H1 (cell line): ENCODE data around the gene CAPZB. TPM values are rescaled to one million over a fixed set of nuclear protein-coding genes. Genes with fewer than 3 reads are reported as not detected.
"Not testable (repeated sequence)": the region's sequence is repeated elsewhere in the genome, so short reads cannot be mapped to it uniquely, and the experiment has no call there.

Experiments
- CTCF ChIA-PET: fragments of 300-600 bp; sonication (Branson Sonifier 250); formaldehyde crosslinking; loops from one replicate; lab custom pipeline; 2021; ENCODE audit not compliant: partially characterized antibody; lab: Charles Lee
- POLR2A ChIA-PET: fragments of 300-600 bp; sonication (Branson Sonifier 250); formaldehyde crosslinking; loops from one replicate; lab custom pipeline; 2021; ENCODE audit warnings: inconsistent platforms; ENCODE audit not compliant: partially characterized antibody; lab: Charles Lee
- DNase-seq, 2 experiments: peaks; one replicate each; pipeline versions ENCODE4 v3.0.0 to v3.0.0-alpha.2; 2010 to 2022; ENCODE audit warnings: low spot score in 2 of 2, low read depth in 1 of 2, mixed read lengths in 1 of 2
- FAIRE-seq: peaks from 2 replicates; lab custom pipeline; 2011; peaks lifted over from hg19 to GRCh38; lab: Jason Lieb, UNC
- H2AFZ ChIP-seq: 2 replicates; pipeline ENCODE4 v1.8.1; 2012; ENCODE audit warnings: low read length, inconsistent platforms
- H2AK5ac ChIP-seq: 2 replicates; pipeline ENCODE4 v1.6.1; 2013; ENCODE audit warnings: low read depth, low read length
- H2BK120ac ChIP-seq: replicated peaks from 2 replicates; pipeline ENCODE3; 2013; ENCODE audit warnings: low read depth, low read length, inconsistent platforms
- H2BK12ac ChIP-seq: 2 replicates; pipeline ENCODE4 v1.6.1; 2013; ENCODE audit warnings: low read depth, low read length
- H2BK15ac ChIP-seq: 2 replicates; pipeline ENCODE4 v1.6.1; 2013; ENCODE audit warnings: low read length
- H2BK20ac ChIP-seq: 2 replicates; pipeline ENCODE4 v1.6.1; 2013; ENCODE audit warnings: low read length
- H2BK5ac ChIP-seq: 2 replicates; pipeline ENCODE4 v1.6.1; 2013; ENCODE audit warnings: low read depth, low read length
- H3K14ac ChIP-seq: 2 replicates; pipeline ENCODE4 v1.6.1; 2013; ENCODE audit warnings: inconsistent platforms; ENCODE audit not compliant: insufficient read length
- H3K18ac ChIP-seq: 2 replicates; pipeline ENCODE4 v1.6.1; 2013; ENCODE audit warnings: low read length; ENCODE audit errors: extremely low read depth
- H3K23ac ChIP-seq: 2 replicates; pipeline ENCODE4 v1.6.1; 2013; ENCODE audit warnings: inconsistent platforms; ENCODE audit not compliant: insufficient read length
- H3K23me2 ChIP-seq: 2 replicates; pipeline ENCODE4 v1.6.1; 2013; ENCODE audit warnings: low read depth, low read length
- H3K27ac ChIP-seq: 2 replicates; pipeline ENCODE4 v1.6.1; 2011; ENCODE audit warnings: low read depth, low read length, inconsistent platforms
- H3K27me3 ChIP-seq, 4 experiments: replicated peaks in 1 of 4; 1 replicate in 1 of 4; 2 replicates in 3 of 4; pipeline versions ENCODE4 v1.6.1 to v1.8.1; 2011 to 2013; ENCODE audit warnings: low read length in 3 of 4, mild to moderate bottlenecking in 3 of 4, inconsistent platforms in 2 of 4, mixed read lengths in 2 of 4, moderate library complexity in 1 of 4; ENCODE audit not compliant: control insufficient read depth in 3 of 4, insufficient read depth in 3 of 4; ENCODE audit errors: extremely low read depth in 1 of 4
- H3K36me3 ChIP-seq, 4 experiments: 2 replicates each; pipeline versions ENCODE4 v1.6.1 to v1.8.1; 2011 to 2013; ENCODE audit warnings: mild to moderate bottlenecking in 4 of 4, low read length in 3 of 4, moderate library complexity in 2 of 4, control low read depth in 1 of 4, inconsistent platforms in 1 of 4; ENCODE audit not compliant: insufficient read depth in 4 of 4, control insufficient read depth in 2 of 4
- H3K4ac ChIP-seq: replicated peaks from 2 replicates; pipeline ENCODE3; 2013; ENCODE audit warnings: low read length, low read depth, mixed read lengths, inconsistent platforms; ENCODE audit not compliant: insufficient read length
- H3K4me1 ChIP-seq, 4 experiments: replicated peaks in 1 of 4; 1 replicate in 1 of 4; 2 replicates in 3 of 4; pipeline versions ENCODE4 v1.6.1 to v1.8.1; 2011 to 2013; ENCODE audit warnings: low read length in 3 of 4, inconsistent platforms in 2 of 4, mixed read lengths in 1 of 4; ENCODE audit not compliant: insufficient read depth in 4 of 4, control insufficient read depth in 3 of 4
- H3K4me2 ChIP-seq, 2 experiments: 2 replicates each; pipeline versions ENCODE4 v1.6.1 to v1.8.1; 2011 to 2013; ENCODE audit warnings: low read depth in 2 of 2, low read length in 2 of 2, control low read depth in 1 of 2, inconsistent platforms in 1 of 2, mild to moderate bottlenecking in 1 of 2; ENCODE audit not compliant: insufficient read depth in 1 of 2
- H3K4me3 ChIP-seq, 4 experiments: fragments of 200-600, 300-600 bp in 1 of 4; sonication (generic), shearing (Covaris generic), sonication (Bioruptor Twin) in 1 of 4; 2 replicates each; pipeline versions ENCODE4 v1.5.1 to v1.8.1; 2011 to 2016; ENCODE audit warnings: low read length in 4 of 4, low read depth in 3 of 4, control low read depth in 2 of 4, inconsistent platforms in 2 of 4, mild to moderate bottlenecking in 2 of 4, mixed read lengths in 1 of 4, moderate library complexity in 1 of 4; ENCODE audit not compliant: insufficient read depth in 2 of 4; ENCODE audit errors: extremely low read depth in 1 of 4
- H3K56ac ChIP-seq: replicated peaks from 2 replicates; pipeline ENCODE3; 2013; ENCODE audit warnings: low read depth, mild to moderate bottlenecking, mixed read lengths, low read length, inconsistent platforms; ENCODE audit not compliant: insufficient read length
- H3K79me1 ChIP-seq: 2 replicates; pipeline ENCODE4 v1.6.1; 2013; ENCODE audit warnings: low read depth, low read length, control low read depth
- H3K79me2 ChIP-seq, 2 experiments: 2 replicates each; pipeline versions ENCODE4 v1.6.1 to v1.8.1; 2012 to 2013; ENCODE audit warnings: low read length in 2 of 2, mild to moderate bottlenecking in 2 of 2, inconsistent platforms in 1 of 2; ENCODE audit not compliant: insufficient read depth in 2 of 2, control insufficient read depth in 1 of 2
- H3K9ac ChIP-seq, 4 experiments: replicated peaks in 1 of 4; 1 replicate in 1 of 4; 2 replicates in 3 of 4; pipeline versions ENCODE4 v1.6.1 to v1.8.1; 2011 to 2013; ENCODE audit warnings: low read depth in 3 of 4, low read length in 3 of 4, control low read depth in 2 of 4, mild to moderate bottlenecking in 2 of 4, moderate library complexity in 2 of 4, inconsistent platforms in 1 of 4; ENCODE audit errors: extremely low read depth in 1 of 4
- H3K9me3 ChIP-seq, 2 experiments: 2 replicates each; pipeline versions ENCODE4 v1.6.1 to v1.8.1; 2012 to 2013; ENCODE audit warnings: mild to moderate bottlenecking in 2 of 2, moderate library complexity in 2 of 2, control low read depth in 1 of 2, inconsistent platforms in 1 of 2, low read depth in 1 of 2, low read length in 1 of 2, mixed read lengths in 1 of 2; ENCODE audit not compliant: insufficient read depth in 2 of 2
- H4K20me1 ChIP-seq, 2 experiments: replicated peaks in 1 of 2; 2 replicates each; pipeline versions ENCODE3 to v1.8.1; 2011 to 2013; ENCODE audit warnings: inconsistent platforms in 2 of 2, low read length in 2 of 2, mild to moderate bottlenecking in 1 of 2; ENCODE audit not compliant: insufficient read depth in 2 of 2, control insufficient read depth in 1 of 2
- H4K5ac ChIP-seq: 2 replicates; pipeline ENCODE4 v1.6.1; 2013; ENCODE audit warnings: low read length, low read depth, mixed read lengths, inconsistent platforms; ENCODE audit not compliant: insufficient read length
- H4K8ac ChIP-seq: 2 replicates; pipeline ENCODE4 v1.8.0; 2013; ENCODE audit warnings: mild to moderate bottlenecking, moderate library complexity, low read length, inconsistent platforms; ENCODE audit not compliant: insufficient read depth; ENCODE audit errors: extremely low read depth
- H4K91ac ChIP-seq: replicated peaks from 2 replicates; pipeline ENCODE3; 2013; ENCODE audit warnings: low read length, mixed read lengths, inconsistent platforms; ENCODE audit not compliant: insufficient read length
- WGBS, 2 experiments: shearing (Covaris generic) in 1 of 2; methylation state at CpG; one replicate each; pipeline versions ENCODE4 v1.1.6 to v1.1.7; 2013 to 2015; ENCODE audit warnings: low lambda C conversion rate in 2 of 2, mixed read lengths in 2 of 2, inconsistent platforms in 1 of 2, low coverage in 1 of 2, missing lambda C conversion rate in 1 of 2; ENCODE audit not compliant: insufficient replicate concordance in 2 of 2, insufficient coverage in 1 of 2, insufficient read length in 1 of 2; ENCODE audit errors: extremely low coverage in 1 of 2, missing lambda C conversion rate in 1 of 2; 5-methylcytosine and 5-hydroxymethylcytosine counted together
- polyA plus RNA-seq, 7 experiments: library from polyadenylated mRNA; depleted of rRNA in 3 of 7; stranded (reverse) in 5 of 7; unstranded in 2 of 7; fragments of >200 nt in 5 of 7; fragments of 200-250 nt in 2 of 7; gene quantifications; 1 replicate in 5 of 7; 2 replicates in 1 of 7; 4 replicates in 1 of 7; pipeline versions ENCODE4 v1.2.1 to v1.2.3, GENCODE V29; 2011 to 2013; ENCODE audit warnings: missing spikeins in 2 of 7, mixed read lengths in 2 of 7
- total RNA-seq: library from RNA; stranded (reverse); fragmentation: NEBNext Ultra II Directional; extraction: Animal tissue kit (Norgen Biotek cat#: 25700); gene quantifications from 2 replicates; pipeline ENCODE4 v1.2.1, GENCODE V29; 2021

CAPZB gene
- total and polyA plus RNA-seq, 2 of the 8 experiments (the other 6 are each of a cell fraction or from before 2014, with no cell fraction given) = 162 to 371 TPM

DNA sequence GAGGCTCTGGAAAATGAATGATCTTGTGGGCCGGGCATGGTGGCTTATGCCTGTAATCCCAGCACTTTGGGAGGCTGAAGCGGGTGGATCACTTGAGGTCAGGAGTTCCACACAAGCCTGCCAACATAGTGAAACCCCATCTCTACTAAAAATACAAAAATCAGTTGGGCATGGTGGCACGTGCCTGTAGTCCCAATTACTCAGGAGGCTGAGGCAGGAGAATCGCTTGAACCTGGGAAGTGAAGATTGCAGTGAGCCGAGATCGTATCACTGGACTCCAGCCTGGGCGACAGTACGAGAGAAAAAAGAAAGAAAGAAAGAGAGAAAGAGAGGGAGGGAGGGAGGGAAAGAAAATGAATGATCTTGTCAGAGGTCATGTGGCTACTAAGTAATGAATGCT is 24.3 kb upstream of the CAPZB start:
- H3K23ac ChIP-seq, H2BK120ac ChIP-seq, H3K9ac ChIP-seq, H4K8ac ChIP-seq, H2AFZ ChIP-seq, FAIRE-seq, H3K36me3 ChIP-seq, CTCF ChIA-PET, H3K79me1 ChIP-seq, H3K4ac ChIP-seq, H4K5ac ChIP-seq, H4K91ac ChIP-seq, H3K4me3 ChIP-seq, DNase-seq, H2AK5ac ChIP-seq, H3K4me2 ChIP-seq, H3K27me3 ChIP-seq, H4K20me1 ChIP-seq, H3K56ac ChIP-seq, H3K4me1 ChIP-seq, H3K27ac ChIP-seq, H2BK12ac ChIP-seq, H3K9me3 ChIP-seq, H3K23me2 ChIP-seq, H2BK5ac ChIP-seq, H3K79me2 ChIP-seq, H3K14ac ChIP-seq, H2BK20ac ChIP-seq, H2BK15ac ChIP-seq, H3K18ac ChIP-seq: not testable (repeated sequence)
- 94% methylated on average over 8 of the region's 8 CpGs; no CpG with 5 or more reads in 1 of the 2 experiments for WGBS, 2 experiments
- POLR2A ChIA-PET = interaction anchor here (0.6 kb wide), 1 partner anchor 48 kb away, joined by 3 read pairs; no protein-coding TSS in a partner anchor
